GM13977 (cell line): Measurements from ENCODE around the gene NPAS1.

Source experiments
- DNase-seq: peaks from one replicate; pipeline ENCODE4 v3.0.0; 2012; ENCODE audit warnings: low spot score
- in situ Hi-C: fragments of 300-500 bp; cut with MboI; formaldehyde crosslinking; loops from one replicate; pipeline ENCODE4 v1.12.0; 2022; ENCODE audit warnings: low sequenced_read_pairs, low pct_unique_long_range_greater_than_20kb, mixed read lengths, inconsistent platforms; ENCODE audit not compliant: unreplicated experiment
- TF ChIP-seq, protein P1 (sequence below): IDR thresholded peaks from 2 replicates; pipeline ENCODE4 v1.5.1; 2012; ENCODE audit warnings: mild to moderate bottlenecking, control low read depth; ENCODE audit not compliant: insufficient read depth; ENCODE audit errors: extremely low read depth, missing control alignments

NPAS1 gene

DNA sequence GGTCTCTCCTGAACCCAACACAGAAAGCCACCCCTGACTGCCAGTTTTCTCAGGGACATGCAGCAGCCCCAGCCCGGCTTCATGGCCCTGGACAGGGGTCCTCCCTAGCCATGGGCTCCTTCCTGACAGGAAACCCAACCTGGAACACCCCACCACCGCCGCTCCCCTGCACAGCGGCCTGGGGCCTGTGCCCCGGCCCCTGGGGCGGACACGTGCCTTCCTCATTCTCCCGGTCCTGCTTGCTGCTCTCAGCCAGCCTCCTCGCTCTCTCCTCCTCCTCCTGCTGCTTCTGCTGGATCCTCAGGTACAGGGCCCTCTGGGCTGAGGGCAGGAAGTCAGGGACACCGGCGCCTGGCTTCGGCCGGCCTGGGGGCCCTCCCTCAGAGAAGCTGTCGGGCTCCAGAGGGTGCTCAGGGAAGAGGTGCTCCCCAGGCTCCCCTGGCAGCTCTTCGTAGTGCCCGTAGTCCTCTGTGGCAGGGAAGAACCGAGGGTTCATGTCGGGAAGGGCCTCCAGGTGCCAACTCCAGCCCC lies 49.3 kb downstream of the NPAS1 start:
- TF ChIP-seq, protein P1, sequence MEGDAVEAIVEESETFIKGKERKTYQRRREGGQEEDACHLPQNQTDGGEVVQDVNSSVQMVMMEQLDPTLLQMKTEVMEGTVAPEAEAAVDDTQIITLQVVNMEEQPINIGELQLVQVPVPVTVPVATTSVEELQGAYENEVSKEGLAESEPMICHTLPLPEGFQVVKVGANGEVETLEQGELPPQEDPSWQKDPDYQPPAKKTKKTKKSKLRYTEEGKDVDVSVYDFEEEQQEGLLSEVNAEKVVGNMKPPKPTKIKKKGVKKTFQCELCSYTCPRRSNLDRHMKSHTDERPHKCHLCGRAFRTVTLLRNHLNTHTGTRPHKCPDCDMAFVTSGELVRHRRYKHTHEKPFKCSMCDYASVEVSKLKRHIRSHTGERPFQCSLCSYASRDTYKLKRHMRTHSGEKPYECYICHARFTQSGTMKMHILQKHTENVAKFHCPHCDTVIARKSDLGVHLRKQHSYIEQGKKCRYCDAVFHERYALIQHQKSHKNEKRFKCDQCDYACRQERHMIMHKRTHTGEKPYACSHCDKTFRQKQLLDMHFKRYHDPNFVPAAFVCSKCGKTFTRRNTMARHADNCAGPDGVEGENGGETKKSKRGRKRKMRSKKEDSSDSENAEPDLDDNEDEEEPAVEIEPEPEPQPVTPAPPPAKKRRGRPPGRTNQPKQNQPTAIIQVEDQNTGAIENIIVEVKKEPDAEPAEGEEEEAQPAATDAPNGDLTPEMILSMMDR, result no peak
- in situ Hi-C loops, result no loop called here
- no peak for DNase-seq

DNA sequence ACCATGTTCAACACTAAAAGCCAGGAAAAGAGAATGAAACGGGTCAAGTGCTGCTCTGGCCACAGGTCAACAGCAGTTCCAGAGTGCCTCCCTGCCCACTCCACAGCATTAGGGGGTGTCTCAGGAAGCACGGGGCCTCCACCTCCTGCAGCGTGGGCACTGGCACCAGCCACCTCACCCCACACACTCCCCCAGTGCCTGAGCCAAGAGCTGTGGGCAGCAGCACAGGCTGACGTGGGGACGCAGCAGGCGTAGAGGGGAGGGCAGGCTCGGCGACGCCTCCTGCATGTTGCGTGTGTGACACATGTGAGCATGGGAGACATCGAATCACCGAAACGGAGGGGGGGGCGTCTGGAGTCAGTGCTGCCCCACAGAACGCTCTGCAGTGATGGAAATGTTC lies 50.2 kb downstream of the NPAS1 start:
- no peak for DNase-seq
- in situ Hi-C loops, result no loop called here
- TF ChIP-seq, protein P1, result no peak

DNA sequence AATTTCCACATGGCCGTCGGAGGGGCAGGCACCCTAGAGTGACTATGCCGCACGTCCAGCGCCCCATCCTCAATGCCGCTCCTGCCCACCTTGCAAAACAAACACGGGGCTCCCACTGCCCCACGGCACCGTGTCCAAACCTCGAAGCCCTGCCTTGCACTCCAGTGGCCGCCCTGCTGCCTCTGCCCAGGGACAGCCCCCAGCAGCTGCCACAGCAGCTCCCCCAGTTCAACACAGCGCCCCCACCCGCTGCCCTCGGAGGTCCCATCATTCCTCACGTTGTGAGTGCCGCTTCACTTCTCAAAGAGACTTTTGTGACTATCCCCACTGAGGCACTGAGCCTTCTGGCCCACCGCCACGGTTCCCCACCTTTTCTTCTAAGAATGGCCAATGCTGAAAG lies 51.1 kb downstream of the NPAS1 start:
- in situ Hi-C loops, result no loop called here

DNA sequence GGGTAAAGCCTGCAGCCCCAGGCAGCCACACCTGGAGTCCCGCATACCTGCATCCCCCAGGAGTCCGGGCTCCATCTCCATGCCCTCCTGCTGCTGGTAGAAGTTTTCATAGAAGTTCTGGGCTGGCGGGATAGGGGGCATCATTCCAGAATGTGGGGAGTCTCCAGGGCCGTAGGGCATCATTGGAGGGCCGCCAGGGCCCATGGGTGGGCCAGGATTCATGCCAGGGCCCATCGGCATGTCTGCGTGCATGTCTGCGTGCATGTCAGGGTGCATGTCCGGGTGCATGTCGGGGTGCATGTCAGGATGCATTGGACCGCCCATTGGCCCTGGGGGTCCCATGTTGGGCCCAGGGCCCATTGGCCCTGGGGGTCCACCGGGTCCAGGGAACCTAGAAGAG lies 52.1 kb downstream of the NPAS1 start:
- in situ Hi-C loops, result no loop called here
- TF ChIP-seq, protein P1, result no peak
- no peak for DNase-seq

More for the DNA sequence above, 51.1 kb downstream of the NPAS1 start:
- TF ChIP-seq, protein P1, result no peak
- no peak for DNase-seq

DNA sequence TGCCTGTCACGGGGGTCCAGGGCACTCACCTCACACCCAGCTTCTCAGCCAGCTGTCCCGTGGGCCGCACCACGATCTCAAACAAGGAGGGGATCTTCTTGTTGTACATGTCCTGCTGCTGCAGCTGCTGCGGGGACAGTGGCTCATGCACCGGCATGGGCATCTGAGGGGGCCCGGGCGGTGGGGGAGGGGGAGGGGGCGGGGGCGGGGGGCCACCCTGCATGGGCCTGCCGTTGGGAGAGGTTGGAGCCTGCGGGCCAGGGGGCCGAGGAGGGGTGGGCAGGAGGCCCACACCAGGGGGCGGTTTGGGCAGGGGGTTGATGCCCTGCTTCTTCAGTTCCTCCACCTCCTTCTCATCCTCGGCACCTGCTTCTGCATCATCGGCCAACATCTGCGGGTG lies 52.7 kb downstream of the NPAS1 start:
- no peak for DNase-seq
- in situ Hi-C loops, result no loop called here
- TF ChIP-seq, protein P1, result no peak

DNA sequence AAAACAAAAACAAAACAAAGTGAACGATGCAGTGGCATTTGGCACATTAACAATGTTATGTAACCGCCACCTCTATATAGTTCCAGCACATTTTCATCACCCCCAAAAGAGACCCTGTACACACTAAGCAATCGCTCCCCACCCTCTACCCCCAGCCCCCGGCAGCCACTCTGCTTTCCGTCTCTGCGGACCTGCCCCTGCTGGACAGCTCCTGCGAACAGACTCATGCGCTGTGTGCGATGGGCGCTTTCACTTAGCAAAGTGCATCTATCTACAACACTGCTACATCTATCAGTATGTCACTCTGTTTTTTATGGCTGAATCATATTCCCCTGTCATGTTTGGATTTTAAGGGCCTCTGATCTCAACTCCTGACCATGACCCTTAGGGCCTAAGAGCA lies 53.9 kb downstream of the NPAS1 start:
- in situ Hi-C loops, result no loop called here
- DNase-seq, result no peak
- TF ChIP-seq, protein P1, result no peak

DNA sequence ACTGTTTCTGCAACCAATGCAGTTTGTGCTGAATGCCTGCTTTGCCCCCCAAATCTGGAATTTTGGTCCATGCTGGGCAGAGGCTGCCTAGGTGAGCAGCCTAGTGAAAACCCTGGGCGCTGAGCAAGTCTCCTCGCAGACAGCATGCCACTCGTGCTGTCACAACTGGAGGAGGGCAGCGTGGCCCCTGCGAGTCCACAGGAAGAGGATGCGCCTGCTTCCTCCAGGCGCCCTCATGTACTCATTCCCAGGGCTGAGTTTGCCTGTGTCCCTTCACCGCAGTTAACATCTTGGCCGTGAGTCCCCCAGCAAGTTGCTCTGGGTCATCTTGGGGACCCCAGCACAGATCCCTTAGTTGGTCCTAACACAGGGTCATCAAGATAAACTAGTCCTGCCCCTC lies 55.0 kb downstream of the NPAS1 start:
- no peak for DNase-seq
- TF ChIP-seq, protein P1, result no peak
- in situ Hi-C loops, result no loop called here
